Muscle layer of duodenum (tissue), 2 donors: ENCODE data around the gene LRRFIP1.
"Not testable (repeated sequence)": the region's sequence is repeated elsewhere in the genome, so short reads cannot be mapped to it uniquely, and the experiment has no call there.

ENCODE experiments used
- H3K27ac ChIP-seq: one replicate; pipeline ENCODE4 v1.7.0; 2013; ENCODE audit warnings: mild to moderate bottlenecking, low read length
- H3K27me3 ChIP-seq: one replicate; pipeline ENCODE4 v1.7.0; 2013; ENCODE audit warnings: low read depth, mild to moderate bottlenecking, control low read depth, low read length
- H3K36me3 ChIP-seq, 2 donors: one replicate each; pipeline ENCODE4 v1.7.0; 2013; ENCODE audit warnings: low read length in 2 of 2, control low read depth in 1 of 2, mild to moderate bottlenecking in 1 of 2; ENCODE audit not compliant: insufficient read depth in 2 of 2, control insufficient read depth in 1 of 2
- H3K4me1 ChIP-seq, 2 donors: one replicate each; pipeline ENCODE4 v1.7.0; 2013; ENCODE audit warnings: low read length in 2 of 2, mild to moderate bottlenecking in 2 of 2, control low read depth in 1 of 2, moderate library complexity in 1 of 2; ENCODE audit not compliant: insufficient read depth in 2 of 2, control insufficient read depth in 1 of 2
- H3K4me3 ChIP-seq, 2 donors: one replicate each; pipeline ENCODE4 v1.7.0; 2013; ENCODE audit warnings: low read length in 2 of 2, low read depth in 1 of 2, mild to moderate bottlenecking in 1 of 2
- H3K9me3 ChIP-seq, 2 donors: one replicate each; pipeline ENCODE4 v1.7.0; 2013; ENCODE audit warnings: low read length in 2 of 2, control low read depth in 1 of 2, mild to moderate bottlenecking in 1 of 2; ENCODE audit not compliant: control insufficient read depth in 1 of 2
- donor health status: healthy.

Gene LRRFIP1

GRCh38 chr2:237661270-237661669 is 33.9 kb downstream of the LRRFIP1 start:
- Histone ChIP-seq H3K9me3 (no peaks in the 10 kb centered on the region), H3K36me3 (no peaks in the 10 kb centered on the region), H3K4me3 (no peak overlapping the region), H3K27me3 (no peaks in the 10 kb centered on the region), H3K4me1 (peaks cover 0 to 20% of the 10 kb centered on the region in 2 donors), H3K27ac (no peak overlapping the region)

GRCh38 chr2:237661799-237662328 is 34.5 kb downstream of the LRRFIP1 start:
- Histone ChIP-seq H3K9me3 (no peaks in the 10 kb centered on the region), H3K27ac (peak overlapping the region; percentile 37), H3K4me1 (peaks cover 0 to 20% of the 10 kb centered on the region in 2 donors), H3K27me3 (no peaks in the 10 kb centered on the region), H3K36me3 (no peaks in the 10 kb centered on the region), H3K4me3 (no peak overlapping the region)

GRCh38 chr2:237662671-237663093 is 35.3 kb downstream of the LRRFIP1 start:
- Histone ChIP-seq H3K36me3 (no peaks in the 10 kb centered on the region), H3K27ac (no peak overlapping the region), H3K9me3 (no peaks in the 10 kb centered on the region), H3K4me1 (peaks cover 0 to 20% of the 10 kb centered on the region in 2 donors), H3K27me3 (no peaks in the 10 kb centered on the region), H3K4me3 (no peak overlapping the region)

GRCh38 chr2:237663517-237664110 is 36.2 kb downstream of the LRRFIP1 start:
- Histone ChIP-seq H3K4me1 (peaks cover 0 to 20% of the 10 kb centered on the region in 2 donors), H3K9me3 (no peaks in the 10 kb centered on the region), H3K27me3 (no peaks in the 10 kb centered on the region), H3K4me3 (no peak overlapping the region), H3K27ac (no peak overlapping the region), H3K36me3 (no peaks in the 10 kb centered on the region)

GRCh38 chr2:237664151-237664550 is 36.8 kb downstream of the LRRFIP1 start:
- H3K4me1 ChIP-seq = peaks cover 2 to 20% of the 10 kb centered on the region in 2 donors
- H3K9me3 ChIP-seq = no peaks in the 10 kb centered on the region
- H3K27ac ChIP-seq = no peak overlapping the region
- H3K4me3 ChIP-seq = no peak overlapping the region
- H3K27me3 ChIP-seq = no peaks in the 10 kb centered on the region
- no peaks in the 10 kb centered on the region for H3K36me3 ChIP-seq

GRCh38 chr2:237665713-237666143 is 38.3 kb downstream of the LRRFIP1 start:
- Histone ChIP-seq H3K4me3 (no peak overlapping the region), H3K27me3 (no peaks in the 10 kb centered on the region), H3K4me1 (peaks cover 9 to 28% of the 10 kb centered on the region in 2 donors), H3K27ac (no peak overlapping the region), H3K36me3 (no peaks in the 10 kb centered on the region), H3K9me3 (no peaks in the 10 kb centered on the region)

- Histone ChIP-seq H3K9me3 (no peaks in the 10 kb centered on the region), H3K27ac (no peak overlapping the region), H3K36me3 (no peaks in the 10 kb centered on the region), H3K4me3 (no peak overlapping the region), H3K4me1 (peaks cover 9 to 29% of the 10 kb centered on the region in 2 donors), H3K27me3 (no peaks in the 10 kb centered on the region)
These were observed 39.2 kb downstream of the LRRFIP1 start for GRCh38 chr2:237666606-237667005.

GRCh38 chr2:237667050-237667576 is 39.7 kb downstream of the LRRFIP1 start:
- not testable (repeated sequence) for H3K27ac ChIP-seq, H3K36me3 ChIP-seq, H3K9me3 ChIP-seq, H3K27me3 ChIP-seq, H3K4me3 ChIP-seq
- H3K4me1 ChIP-seq = peaks cover 9 to 27% of the 10 kb centered on the region in 2 donors

- H3K36me3 ChIP-seq = no peaks in the 10 kb centered on the region
- H3K4me3 ChIP-seq = no peak overlapping the region
- H3K27ac ChIP-seq = no peak overlapping the region
- no peaks in the 10 kb centered on the region for H3K9me3 ChIP-seq
- H3K4me1 ChIP-seq = peaks cover 9 to 20% of the 10 kb centered on the region in 2 donors
- H3K27me3 ChIP-seq = no peaks in the 10 kb centered on the region
These were observed 40.5 kb downstream of the LRRFIP1 start for GRCh38 chr2:237667893-237668292.

- Histone ChIP-seq H3K27ac (no peak overlapping the region), H3K4me1 (peaks cover 9 to 14% of the 10 kb centered on the region in 2 donors), H3K27me3 (no peaks in the 10 kb centered on the region), H3K36me3 (no peaks in the 10 kb centered on the region), H3K4me3 (no peak overlapping the region), H3K9me3 (no peaks in the 10 kb centered on the region)
These were observed 41.1 kb downstream of the LRRFIP1 start for GRCh38 chr2:237668440-237668839.

GRCh38 chr2:237669283-237669627 is 41.9 kb downstream of the LRRFIP1 start:
- Histone ChIP-seq H3K27ac (peak overlapping the region; percentile 34), H3K9me3 (no peaks in the 10 kb centered on the region), H3K36me3 (no peaks in the 10 kb centered on the region), H3K4me1 (peaks cover 9 to 14% of the 10 kb centered on the region in 2 donors), H3K4me3 (no peak overlapping the region), H3K27me3 (no peaks in the 10 kb centered on the region)
